ENCODE data around the gene CSMD2.

The CSMD2 gene

GRCh38 chr1:33507661-33508060 lies 657.4 kb downstream of the CSMD2 start:
- H3K4me1 ChIP-seq (ENCODE audit: control insufficient read depth, insufficient read depth, low read depth, low read length) = no peaks in the 10 kb centered on the region
- no peak overlapping the region for H3K23ac ChIP-seq (ENCODE audit: low read length in 2 of 2)
- no peak for DNase-seq
- H2BK5ac ChIP-seq (ENCODE audit: low read depth, low read length, poor library complexity, severe bottlenecking) = no peak overlapping the region
- no peak overlapping the region for H4K91ac ChIP-seq (ENCODE audit: low read length)
- no peak overlapping the region for H2AK5ac ChIP-seq (ENCODE audit: low read length, severe bottlenecking)
- H2AFZ ChIP-seq (ENCODE audit: low read depth, low read length) = no peak overlapping the region
- no peak overlapping the region for H3K18ac ChIP-seq (ENCODE audit: low read depth in 1 of 2, low read length in 2 of 2)
- H2BK12ac ChIP-seq (ENCODE audit: low read length in 2 of 2) = no peak overlapping the region
- H3K4ac ChIP-seq (ENCODE audit: low read depth in 1 of 2, low read length in 2 of 2) = no peak overlapping the region
- H3K36me3 ChIP-seq (ENCODE audit: control insufficient read depth in 1 of 2, insufficient read depth in 2 of 2, low read depth in 1 of 2, low read length in 2 of 2) = no peaks in the 10 kb centered on the region
- no peaks in the 10 kb centered on the region for H3K79me1 ChIP-seq (replicated peaks; ENCODE audit: low read length, poor library complexity, severe bottlenecking)
- H3K4me2 ChIP-seq (ENCODE audit: low read length, poor library complexity, severe bottlenecking) = no peak overlapping the region
- H3K27ac ChIP-seq (ENCODE audit: low read length, poor library complexity, severe bottlenecking) = no peak overlapping the region
- H3K27me3 ChIP-seq (ENCODE audit: control insufficient read depth in 1 of 2, insufficient read depth in 1 of 2, low read length in 2 of 2) = no peaks in the 10 kb centered on the region
- WGBS = 93% methylated on average over 3 of the region's 3 CpGs
- H2BK15ac ChIP-seq (ENCODE audit: low read depth, poor library complexity, severe bottlenecking) = no peak overlapping the region
- peaks cover 4% of the 10 kb centered on the region for H3K9me3 ChIP-seq (ENCODE audit: control insufficient read depth, low read length)
- no peak overlapping the region for H3K9ac ChIP-seq (ENCODE audit: low read length)
- no peak overlapping the region for H2BK120ac ChIP-seq (ENCODE audit: low read depth, low read length)
- no peak overlapping the region for H3K14ac ChIP-seq (ENCODE audit: low read length in 2 of 2)
- H4K8ac ChIP-seq (ENCODE audit: low read length) = no peak overlapping the region
- no peak overlapping the region for H3K4me3 ChIP-seq (ENCODE audit: insufficient read depth in 1 of 2, low read depth in 1 of 2, low read length in 2 of 2)

- Histone ChIP-seq H3K4me3 (ENCODE audit: insufficient read depth in 1 of 2, low read depth in 1 of 2, low read length in 2 of 2) (no peak overlapping the region), H2BK5ac (ENCODE audit: low read depth, low read length, poor library complexity, severe bottlenecking) (no peak overlapping the region), H3K4ac (ENCODE audit: low read depth in 1 of 2, low read length in 2 of 2) (no peak overlapping the region), H3K79me1 (replicated peaks; ENCODE audit: low read length, poor library complexity, severe bottlenecking) (no peaks in the 10 kb centered on the region), H3K14ac (ENCODE audit: low read length in 2 of 2) (no peak overlapping the region), H2BK12ac (ENCODE audit: low read length in 2 of 2) (no peak overlapping the region), H3K4me1 (ENCODE audit: control insufficient read depth, insufficient read depth, low read depth, low read length) (no peaks in the 10 kb centered on the region), H3K36me3 (ENCODE audit: control insufficient read depth in 1 of 2, insufficient read depth in 2 of 2, low read depth in 1 of 2, low read length in 2 of 2) (peaks cover 0 to 3% of the 10 kb centered on the region in 2 experiments), H3K23ac (ENCODE audit: low read length in 2 of 2) (no peak overlapping the region), H4K8ac (ENCODE audit: low read length) (no peak overlapping the region), H3K9ac (ENCODE audit: low read length) (no peak overlapping the region), H3K27me3 (ENCODE audit: control insufficient read depth in 1 of 2, insufficient read depth in 1 of 2, low read length in 2 of 2) (no peaks in the 10 kb centered on the region), H3K9me3 (ENCODE audit: control insufficient read depth, low read length) (peaks cover 4% of the 10 kb centered on the region), H2BK120ac (ENCODE audit: low read depth, low read length) (no peak overlapping the region), H2AK5ac (ENCODE audit: low read length, severe bottlenecking) (no peak overlapping the region), H3K18ac (ENCODE audit: low read depth in 1 of 2, low read length in 2 of 2) (no peak overlapping the region), H2BK15ac (ENCODE audit: low read depth, poor library complexity, severe bottlenecking) (no peak overlapping the region), H4K91ac (ENCODE audit: low read length) (no peak overlapping the region), H2AFZ (ENCODE audit: low read depth, low read length) (no peak overlapping the region), H3K4me2 (ENCODE audit: low read length, poor library complexity, severe bottlenecking) (no peak overlapping the region), H3K27ac (ENCODE audit: low read length, poor library complexity, severe bottlenecking) (no peak overlapping the region)
- WGBS = 100% methylated on average over 1 of the region's 1 CpG
- DNase-seq = no peak
Measured at GRCh38 chr1:33503506-33503905, 661.5 kb downstream of the CSMD2 start.

GRCh38 chr1:33502726-33503125 lies 662.3 kb downstream of the CSMD2 start:
- Histone ChIP-seq H3K27ac (ENCODE audit: low read length, poor library complexity, severe bottlenecking) (no peak overlapping the region), H3K9me3 (ENCODE audit: control insufficient read depth, low read length) (peaks cover 10% of the 10 kb centered on the region), H3K23ac (ENCODE audit: low read length in 2 of 2) (no peak overlapping the region), H3K27me3 (ENCODE audit: control insufficient read depth in 1 of 2, insufficient read depth in 1 of 2, low read length in 2 of 2) (no peaks in the 10 kb centered on the region), H3K4me1 (ENCODE audit: control insufficient read depth, insufficient read depth, low read depth, low read length) (no peaks in the 10 kb centered on the region), H3K4me2 (ENCODE audit: low read length, poor library complexity, severe bottlenecking) (no peak overlapping the region), H4K91ac (ENCODE audit: low read length) (no peak overlapping the region), H2AK5ac (ENCODE audit: low read length, severe bottlenecking) (no peak overlapping the region), H3K4me3 (ENCODE audit: insufficient read depth in 1 of 2, low read depth in 1 of 2, low read length in 2 of 2) (no peak overlapping the region), H2BK15ac (ENCODE audit: low read depth, poor library complexity, severe bottlenecking) (no peak overlapping the region), H3K36me3 (ENCODE audit: control insufficient read depth in 1 of 2, insufficient read depth in 2 of 2, low read depth in 1 of 2, low read length in 2 of 2) (peaks cover 0 to 6% of the 10 kb centered on the region in 2 experiments), H3K18ac (ENCODE audit: low read depth in 1 of 2, low read length in 2 of 2) (no peak overlapping the region), H3K79me1 (replicated peaks; ENCODE audit: low read length, poor library complexity, severe bottlenecking) (no peaks in the 10 kb centered on the region), H2BK12ac (ENCODE audit: low read length in 2 of 2) (no peak overlapping the region), H3K4ac (ENCODE audit: low read depth in 1 of 2, low read length in 2 of 2) (no peak overlapping the region), H4K8ac (ENCODE audit: low read length) (no peak overlapping the region), H3K9ac (ENCODE audit: low read length) (no peak overlapping the region), H3K14ac (ENCODE audit: low read length in 2 of 2) (no peak overlapping the region), H2BK5ac (ENCODE audit: low read depth, low read length, poor library complexity, severe bottlenecking) (no peak overlapping the region), H2BK120ac (ENCODE audit: low read depth, low read length) (no peak overlapping the region), H2AFZ (ENCODE audit: low read depth, low read length) (no peak overlapping the region)
- 62% methylated on average over 4 of the region's 5 CpGs for WGBS
- DNase-seq = peak; percentile 36

- H3K4me2 ChIP-seq (ENCODE audit: low read length, poor library complexity, severe bottlenecking) = no peak overlapping the region
- no peak overlapping the region for H3K18ac ChIP-seq (ENCODE audit: low read depth in 1 of 2, low read length in 2 of 2)
- H3K4me1 ChIP-seq (ENCODE audit: control insufficient read depth, insufficient read depth, low read depth, low read length) = no peaks in the 10 kb centered on the region
- H3K36me3 ChIP-seq (ENCODE audit: control insufficient read depth in 1 of 2, insufficient read depth in 2 of 2, low read depth in 1 of 2, low read length in 2 of 2) = peaks cover 0 to 6% of the 10 kb centered on the region in 2 experiments
- H3K9ac ChIP-seq (ENCODE audit: low read length) = no peak overlapping the region
- no peak overlapping the region for H4K8ac ChIP-seq (ENCODE audit: low read length)
- no peak overlapping the region for H3K4me3 ChIP-seq (ENCODE audit: insufficient read depth in 1 of 2, low read depth in 1 of 2, low read length in 2 of 2)
- no peak overlapping the region for H3K4ac ChIP-seq (ENCODE audit: low read depth in 1 of 2, low read length in 2 of 2)
- no peak overlapping the region for H3K23ac ChIP-seq (ENCODE audit: low read length in 2 of 2)
- H3K27me3 ChIP-seq (ENCODE audit: control insufficient read depth in 1 of 2, insufficient read depth in 1 of 2, low read length in 2 of 2) = no peaks in the 10 kb centered on the region
- DNase-seq = no peak
- peaks cover 3% of the 10 kb centered on the region for H3K79me1 ChIP-seq (replicated peaks; ENCODE audit: low read length, poor library complexity, severe bottlenecking)
- no peak overlapping the region for H2BK120ac ChIP-seq (ENCODE audit: low read depth, low read length)
- 91% methylated on average over 8 of the region's 8 CpGs for WGBS
- no peak overlapping the region for H4K91ac ChIP-seq (ENCODE audit: low read length)
- no peak overlapping the region for H2AK5ac ChIP-seq (ENCODE audit: low read length, severe bottlenecking)
- peaks cover 15% of the 10 kb centered on the region for H3K9me3 ChIP-seq (ENCODE audit: control insufficient read depth, low read length)
- no peak overlapping the region for H2BK15ac ChIP-seq (ENCODE audit: low read depth, poor library complexity, severe bottlenecking)
- no peak overlapping the region for H2AFZ ChIP-seq (ENCODE audit: low read depth, low read length)
- H3K14ac ChIP-seq (ENCODE audit: low read length in 2 of 2) = no peak overlapping the region
- H2BK5ac ChIP-seq (ENCODE audit: low read depth, low read length, poor library complexity, severe bottlenecking) = no peak overlapping the region
- no peak overlapping the region for H3K27ac ChIP-seq (ENCODE audit: low read length, poor library complexity, severe bottlenecking)
- H2BK12ac ChIP-seq (ENCODE audit: low read length in 2 of 2) = no peak overlapping the region
Measured at GRCh38 chr1:33501774-33502173, 663.3 kb downstream of the CSMD2 start.
